ENCODE results near the gene SLC19A1.

SLC19A1 gene

DNA sequence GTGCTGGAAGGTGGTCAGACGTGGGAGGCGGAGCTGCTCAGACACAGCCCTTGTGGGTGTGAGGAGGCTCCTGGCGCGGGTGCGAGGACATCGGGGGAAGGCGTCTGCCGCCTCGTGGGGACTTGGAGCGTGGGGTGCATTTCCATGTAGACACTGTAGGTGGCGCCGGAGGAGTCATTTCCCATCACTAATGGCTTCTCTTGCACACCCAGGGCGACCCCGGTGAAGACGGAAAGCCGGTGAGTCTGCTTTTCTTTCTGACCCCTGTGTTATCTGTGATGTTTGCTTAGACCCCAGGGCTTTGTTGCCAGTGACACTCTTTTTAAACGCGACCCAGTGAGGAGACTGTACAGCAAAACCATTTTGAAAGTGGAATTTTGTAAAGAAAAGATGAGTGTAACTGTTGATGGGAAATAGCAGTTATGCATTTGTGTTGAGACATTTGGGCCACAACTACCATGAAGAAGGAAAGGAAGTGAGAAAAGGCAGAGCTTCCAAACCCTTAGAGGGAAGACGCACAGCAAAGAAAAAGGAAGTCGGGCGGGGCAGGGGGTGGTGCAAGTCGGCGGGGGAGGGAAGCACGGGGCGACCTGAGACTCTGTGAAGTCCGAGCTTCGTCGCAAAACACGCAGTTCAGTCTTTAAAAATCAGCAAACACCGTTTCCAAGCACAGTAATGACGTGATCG is 64.0 kb downstream of the SLC19A1 start:
- no peak for DNase-seq (ENCODE audit: low read depth)

- no peak for DNase-seq (ENCODE audit: low read depth)
Measured at GRCh38 chr21:45477176-45478114, 64.8 kb downstream of the SLC19A1 start.

- DNase-seq (ENCODE audit: low read depth): no peak
Measured at GRCh38 chr21:45476582-45476981, 65.7 kb downstream of the SLC19A1 start.

DNA sequence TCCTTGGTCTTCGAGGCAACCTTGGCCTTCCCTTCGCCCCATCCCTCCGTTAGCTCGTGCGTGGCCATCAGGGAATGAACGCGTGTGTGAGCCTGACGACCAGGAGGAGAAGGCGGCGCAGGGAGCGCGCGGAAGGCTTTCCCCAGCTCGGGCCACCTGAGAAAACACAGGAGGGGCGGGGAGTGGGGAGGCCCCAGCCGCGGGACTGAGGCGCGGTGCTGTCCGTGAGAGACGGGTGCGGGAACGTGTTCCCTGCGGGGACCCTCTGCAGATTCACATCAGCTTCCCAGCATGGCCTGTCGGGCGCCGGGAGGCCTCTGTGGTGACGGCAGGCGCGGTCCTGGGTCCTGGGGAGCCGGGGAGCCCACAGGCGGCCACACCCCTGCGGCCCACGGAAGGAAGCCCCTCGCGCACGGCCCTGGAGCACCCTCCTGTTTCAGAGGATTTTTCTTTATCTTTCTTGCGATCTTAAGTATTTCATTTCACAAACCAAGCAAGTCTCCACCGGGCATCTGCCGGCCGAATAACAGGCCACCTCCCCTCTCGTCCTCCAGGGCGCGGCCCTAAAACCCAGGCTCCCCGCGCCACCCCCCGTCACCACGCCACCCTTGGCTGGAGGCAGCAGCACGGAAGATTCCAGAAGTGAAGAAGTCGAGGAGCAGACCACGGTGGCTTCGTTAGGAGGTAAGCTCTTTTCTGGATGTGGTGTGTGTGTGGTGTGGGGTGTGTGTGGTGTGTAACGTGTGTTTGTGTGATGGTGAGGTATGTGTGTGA is 66.3 kb downstream of the SLC19A1 start:
- DNase-seq (ENCODE audit: low read depth): no peak

DNA sequence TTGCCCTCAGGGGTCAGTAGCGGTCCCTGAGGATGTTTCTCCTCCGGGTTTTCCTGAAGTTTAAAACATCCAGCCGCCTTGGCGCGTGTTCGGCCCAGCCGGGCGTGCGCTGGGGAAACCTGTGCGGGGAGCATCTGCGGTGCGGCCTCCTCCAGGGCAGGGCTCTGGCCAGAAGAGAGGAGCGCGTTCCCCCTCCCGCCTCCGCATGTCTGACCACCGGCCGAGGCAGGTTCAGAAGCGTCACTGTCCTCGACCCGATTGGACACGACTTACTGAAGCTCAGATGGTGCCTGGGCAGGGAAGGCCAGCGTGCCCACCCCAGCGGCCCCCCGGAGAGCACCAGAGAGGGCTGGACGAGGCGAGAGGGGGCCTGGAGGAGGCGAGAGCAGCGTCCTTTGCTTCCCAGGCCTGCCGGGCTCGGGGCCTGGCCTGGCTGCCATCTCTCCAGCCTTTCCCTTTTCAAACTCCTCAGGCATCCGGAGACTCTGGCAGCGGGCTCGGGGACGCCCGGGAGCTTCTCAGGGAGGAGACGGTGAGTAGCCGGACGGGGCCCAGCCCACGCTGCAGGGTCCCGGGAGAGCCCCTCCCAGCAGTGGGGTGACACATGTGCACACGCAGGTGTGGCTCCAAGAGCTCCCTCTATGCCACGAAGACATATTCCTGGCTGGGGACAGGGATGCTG is 67.1 kb downstream of the SLC19A1 start:
- DNase-seq (ENCODE audit: low read depth): no peak

- DNase-seq (ENCODE audit: low read depth): no peak
Measured at GRCh38 chr21:45474323-45474950, 67.8 kb downstream of the SLC19A1 start.

- DNase-seq (ENCODE audit: low read depth): no peak
Measured at GRCh38 chr21:45473496-45474322, 68.5 kb downstream of the SLC19A1 start.

GRCh38 chr21:45472445-45473365 is 69.5 kb downstream of the SLC19A1 start:
- DNase-seq (ENCODE audit: low read depth): no peak

GRCh38 chr21:45471525-45472221 is 70.6 kb downstream of the SLC19A1 start:
- no peak for DNase-seq (ENCODE audit: low read depth)

DNA sequence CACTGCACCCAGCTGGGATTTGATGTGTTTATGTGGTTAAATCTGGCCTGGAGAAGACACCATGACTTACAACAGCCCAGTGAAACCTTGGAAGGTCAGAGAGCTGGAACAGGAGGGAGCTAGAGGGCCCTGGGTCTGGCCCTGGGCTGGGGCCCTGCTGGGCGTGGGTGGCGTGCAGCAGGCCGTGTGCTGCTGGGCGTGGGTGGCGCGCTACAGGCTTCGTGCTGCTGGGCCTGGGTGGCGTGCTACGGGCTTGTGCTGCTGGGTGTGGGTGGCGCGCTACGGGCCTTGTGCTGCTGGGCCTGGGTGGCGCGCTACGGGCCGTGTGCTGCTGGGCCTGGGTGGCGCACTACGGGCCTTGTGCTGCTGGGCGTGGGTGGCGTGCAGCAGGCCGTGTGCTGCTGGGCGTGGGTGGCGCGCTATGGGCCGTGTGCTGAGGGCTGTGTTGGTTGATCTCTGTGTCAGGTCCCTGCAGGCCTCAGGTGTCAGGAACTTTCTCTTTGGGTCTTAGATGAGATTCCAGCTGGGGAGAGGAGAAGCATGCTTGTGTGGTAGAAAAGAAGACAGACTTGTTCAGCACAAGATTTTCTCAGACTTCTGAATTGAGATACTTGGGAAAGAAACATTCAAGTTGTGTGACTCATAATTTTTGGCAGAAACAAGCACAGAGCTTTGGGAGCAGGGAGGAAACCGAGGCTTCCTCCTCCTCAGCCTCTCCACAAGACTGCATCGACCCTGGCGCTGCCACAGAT is 71.3 kb downstream of the SLC19A1 start:
- peak; percentile 86 for DNase-seq (ENCODE audit: low read depth)

DNA sequence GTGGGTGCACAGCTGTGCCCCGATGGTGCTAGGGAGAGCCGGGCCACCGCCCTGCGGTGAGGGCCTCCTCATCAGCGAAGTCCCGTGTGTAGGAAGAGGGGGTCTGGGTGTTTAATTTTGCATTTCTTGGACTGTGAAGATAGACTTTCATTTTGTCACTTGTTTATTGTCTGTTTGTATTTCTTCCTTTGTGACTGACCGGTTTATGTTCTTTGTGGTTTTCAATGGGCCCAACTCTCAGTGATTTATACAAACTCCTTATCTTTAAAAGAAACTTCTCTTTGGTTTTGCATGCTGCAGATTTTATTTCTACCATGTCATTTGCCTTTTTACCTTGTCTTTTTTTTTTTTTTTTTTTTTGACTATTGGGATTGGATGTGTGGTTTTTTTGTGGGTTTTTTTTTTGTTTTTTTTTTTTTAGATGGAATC is 72.1 kb downstream of the SLC19A1 start:
- DNase-seq (ENCODE audit: low read depth): peak; percentile 67

DNA sequence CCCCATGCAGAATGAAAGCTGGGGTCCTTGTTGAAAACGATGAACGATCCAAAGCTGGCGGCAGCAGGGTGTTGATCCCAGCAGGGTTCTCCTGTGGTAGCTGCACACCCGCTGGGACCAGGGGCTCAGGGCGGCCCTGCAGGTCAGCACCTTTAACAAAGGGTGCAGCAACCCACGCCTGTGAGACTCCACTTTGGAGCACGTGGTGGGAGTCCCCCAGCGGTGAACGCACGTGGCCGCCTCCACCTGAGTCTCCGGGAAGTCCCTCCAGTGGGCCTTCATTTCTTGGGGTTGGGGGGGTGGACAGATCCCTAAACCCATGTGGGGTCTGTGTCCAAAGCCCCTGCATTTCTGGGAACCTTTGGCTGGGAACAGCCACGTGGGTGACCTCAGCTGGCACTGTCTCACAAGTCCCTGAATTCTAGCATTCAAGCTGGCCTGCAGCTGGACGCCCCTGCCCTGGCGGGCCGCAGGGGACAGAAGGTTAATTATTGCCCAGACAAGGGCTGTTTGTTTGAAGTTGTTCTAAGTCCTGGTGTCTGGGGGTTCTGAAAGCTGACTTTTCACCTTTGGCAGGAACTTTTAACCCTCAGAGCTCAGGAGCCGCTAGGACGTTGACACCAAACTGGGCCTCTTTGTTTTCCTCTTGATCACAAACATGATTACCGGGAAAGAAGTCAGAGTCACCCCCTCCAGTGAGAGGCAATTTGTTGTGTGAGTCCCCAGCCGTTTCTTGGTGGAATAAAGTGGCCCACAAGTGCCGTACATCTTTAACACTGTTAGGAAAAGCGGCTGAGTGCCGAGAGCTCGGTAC is 72.8 kb downstream of the SLC19A1 start:
- DNase-seq (ENCODE audit: low read depth): no peak

DNA sequence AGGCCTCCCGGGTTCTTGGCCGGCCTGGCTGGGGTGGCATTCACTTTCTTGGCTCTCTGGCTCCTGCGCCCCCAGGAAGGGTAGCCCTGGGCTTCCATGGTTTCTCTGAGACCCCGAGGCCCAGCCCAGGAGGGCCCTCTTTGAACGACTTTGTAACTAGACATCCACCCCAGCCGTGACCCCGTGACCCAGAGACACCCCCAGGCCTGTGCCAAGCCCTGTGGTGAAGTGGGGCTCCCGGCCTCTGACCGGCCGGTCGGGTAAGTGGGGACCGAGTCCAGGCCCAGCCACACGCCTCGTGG is 73.3 kb downstream of the SLC19A1 start:
- DNase-seq (ENCODE audit: low read depth): no peak

DNA sequence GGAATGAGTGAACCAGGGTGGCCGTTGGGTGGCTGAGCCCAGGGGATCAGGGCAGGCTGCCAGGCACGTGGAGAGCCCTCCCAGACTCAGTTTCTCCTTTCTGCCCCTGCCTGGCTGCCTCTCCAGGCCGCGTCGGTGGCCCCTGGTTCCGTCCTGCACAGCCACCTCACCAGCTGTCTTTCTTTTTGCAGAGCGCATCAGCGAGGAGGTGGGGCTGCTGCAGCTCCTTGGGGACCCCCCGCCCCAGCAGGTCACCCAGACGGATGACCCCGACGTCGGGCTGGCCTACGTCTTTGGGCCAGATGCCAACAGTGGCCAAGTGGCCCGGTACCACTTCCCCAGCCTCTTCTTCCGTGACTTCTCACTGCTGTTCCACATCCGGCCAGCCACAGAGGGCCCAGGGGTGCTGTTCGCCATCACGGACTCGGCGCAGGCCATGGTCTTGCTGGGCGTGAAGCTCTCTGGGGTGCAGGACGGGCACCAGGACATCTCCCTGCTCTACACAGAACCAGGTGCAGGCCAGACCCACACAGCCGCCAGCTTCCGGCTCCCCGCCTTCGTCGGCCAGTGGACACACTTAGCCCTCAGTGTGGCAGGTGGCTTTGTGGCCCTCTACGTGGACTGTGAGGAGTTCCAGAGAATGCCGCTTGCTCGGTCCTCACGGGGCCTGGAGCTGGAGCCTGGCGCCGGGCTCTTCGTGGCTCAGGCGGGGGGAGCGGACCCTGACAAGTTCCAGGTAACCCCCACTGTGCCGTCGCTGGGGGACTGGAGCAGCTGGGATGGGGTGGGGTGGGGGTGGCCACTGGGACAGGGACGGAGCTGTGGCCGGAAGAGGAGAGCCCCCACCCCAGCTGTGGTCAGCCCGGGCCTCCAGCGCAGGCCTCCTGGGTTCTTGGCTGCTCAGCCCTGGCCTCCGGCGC is 73.9 kb downstream of the SLC19A1 start:
- DNase-seq (ENCODE audit: low read depth): no peak

- DNase-seq (ENCODE audit: low read depth): no peak
Measured at GRCh38 chr21:45467221-45467779, 74.9 kb downstream of the SLC19A1 start.

All from GM04503 (cell line).